Left lung (tissue), 10 donors: Measurements from ENCODE around the gene USF1. TPM values are rescaled to one million over a fixed set of nuclear protein-coding genes. Genes with fewer than 3 reads are reported as not detected.

Experiments used
- ATAC-seq: fragments of 200-7000 bp; cut with Tn5 transposase; one replicate; pipeline ENCODE4 v1.9.1; 2020; ENCODE audit warnings: moderate library complexity
- DNase-seq, 4 donors: peaks; one replicate each; pipeline ENCODE4 v3.0.0-alpha.2; 2013 to 2020
- H3K27ac ChIP-seq, 2 donors: fragments of 200-600 bp; sonication (generic) in 1 of 2; one replicate each; pipeline versions ENCODE4 v1.5.0 to v1.8.0; 2020 to 2021
- H3K27me3 ChIP-seq, 2 donors: fragments of 200-600 bp; sonication (generic) in 1 of 2; one replicate each; pipeline versions ENCODE4 v1.5.0 to v1.8.0; 2020 to 2021
- H3K36me3 ChIP-seq, 2 donors: fragments of 200-600 bp; sonication (generic) in 1 of 2; one replicate each; pipeline versions ENCODE4 v1.5.0 to v1.8.0; 2020 to 2021
- H3K4me1 ChIP-seq, 2 donors: fragments of 200-600 bp; one replicate each; pipeline ENCODE4 v1.8.0; 2021
- H3K4me3 ChIP-seq, 2 donors: fragments of 200-600 bp; sonication (generic) in 1 of 2; one replicate each; pipeline versions ENCODE4 v1.5.0 to v1.8.0; 2020 to 2021; ENCODE audit warnings: mild to moderate bottlenecking in 1 of 2
- H3K9me3 ChIP-seq, 2 donors: fragments of 200-600 bp; sonication (generic) in 1 of 2; one replicate each; pipeline versions ENCODE4 v1.5.0 to v1.8.0; 2020 to 2021
- intact Hi-C, 2 donors: fragments of 100-400 bp; cut with DNase I; formaldehyde crosslinking; loops; one replicate each; pipeline versions ENCODE4 v1.11.2 to v1.14.2; 2022
- polyA plus RNA-seq, 6 donors: library from polyadenylated mRNA; unstranded; fragments of 120-200 nt; gene quantifications; one replicate each; pipeline ENCODE4 v1.2.1, GENCODE V29; 2013; ENCODE audit not compliant: insufficient read length in 6 of 6
- total RNA-seq, 2 donors: library from RNA; stranded (reverse); fragmentation: NEBNext Ultra II Directional; extraction: Animal tissue kit (Norgen Biotek cat#: 25700); gene quantifications; one replicate each; pipeline ENCODE4 v1.2.1, GENCODE V29; 2021
- TF ChIP-seq, protein P1 (sequence below), 2 donors: fragments of 200-600 bp; sonication (generic) in 1 of 2; IDR thresholded peaks; one replicate each; pipeline versions ENCODE4 v1.5.0 to v1.8.0; 2021; ENCODE audit warnings: antibody characterized with exemption in 2 of 2
- donor health status: DM: no; HTN: yes; CAD: no.
- donor health status: DM: no; HTN: no; CAD: no.

USF1 gene
- total and polyA plus RNA-seq, 8 donors, result 56.1 to 75.4 (median 66.5) TPM

DNA sequence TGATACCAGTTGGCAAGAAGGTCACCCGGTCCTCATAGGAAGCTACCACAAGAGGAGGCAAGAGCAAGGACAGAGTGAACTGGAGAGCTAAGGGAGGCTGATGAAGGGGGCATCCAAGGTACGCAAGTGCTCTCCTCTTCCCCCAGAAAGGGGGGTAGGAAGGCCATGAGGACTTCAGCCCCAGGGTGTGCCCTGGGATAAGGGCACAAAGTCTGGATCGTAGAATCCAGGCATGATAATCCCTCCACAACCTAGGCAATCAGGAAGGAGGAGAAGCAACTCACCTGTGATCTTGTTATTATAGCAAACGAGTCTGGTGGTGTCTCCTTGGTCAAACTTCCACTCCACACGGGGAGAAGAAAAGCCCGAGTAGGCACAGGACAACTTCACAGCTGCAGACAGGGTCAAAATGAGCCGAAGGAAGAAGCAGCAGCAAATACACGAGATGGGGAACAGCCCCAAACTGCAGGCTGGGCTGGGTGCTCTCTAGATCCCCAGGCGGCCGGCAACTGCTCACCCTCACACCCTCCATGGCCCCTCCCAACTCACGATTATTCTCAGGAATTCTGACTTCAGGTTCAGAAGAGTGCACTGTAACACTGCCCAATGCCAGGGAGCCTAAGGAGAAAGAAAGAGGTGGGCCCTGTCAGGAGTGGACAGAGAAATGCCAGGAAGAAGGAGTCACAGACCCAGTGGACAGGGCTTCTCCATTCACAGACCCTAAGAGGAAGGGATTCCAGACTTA, 44.9 kb downstream of the USF1 start:
- H3K36me3 ChIP-seq, result peaks cover 3 to 40% of the 10 kb centered on the region in 2 donors

DNA sequence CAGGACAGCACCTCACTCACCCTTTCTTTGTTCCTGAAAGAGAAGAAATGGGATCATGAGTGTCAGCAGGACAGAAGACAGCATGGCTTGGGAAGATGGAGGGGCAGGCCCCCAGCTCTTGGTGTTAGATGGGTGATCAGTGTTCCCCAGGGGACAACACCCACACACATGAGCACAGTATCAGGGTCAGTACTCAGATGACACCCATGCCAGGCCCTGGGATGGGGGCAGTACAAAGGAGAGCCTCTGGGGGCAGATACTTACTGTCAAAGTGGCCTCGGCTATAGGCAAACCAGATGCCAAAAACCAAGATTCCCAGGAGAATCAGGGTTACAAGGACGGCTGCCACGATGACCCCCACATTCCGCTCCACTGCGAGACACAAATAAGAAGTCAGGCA, 46.4 kb downstream of the USF1 start:
- peaks cover 3 to 40% of the 10 kb centered on the region in 2 donors for H3K36me3 ChIP-seq
- intact Hi-C loops, result loop anchor here in 1 of 2 donors (5.0 kb wide), 1 partner anchor 98 kb away; the partner anchor contains the start of gene KLHDC9

More for the DNA sequence above, 44.9 kb downstream of the USF1 start:
- ATAC-seq (peak; percentile 36), DNase-seq (no peak)
- Histone ChIP-seq H3K27ac (no peak overlapping the region), H3K4me3 (no peak overlapping the region), H3K4me1 (peaks cover 0 to 57% of the 10 kb centered on the region in 2 donors), H3K9me3 (no peaks in the 10 kb centered on the region), H3K27me3 (no peaks in the 10 kb centered on the region)
- intact Hi-C loops, result no loop called here
- TF ChIP-seq, protein P1, sequence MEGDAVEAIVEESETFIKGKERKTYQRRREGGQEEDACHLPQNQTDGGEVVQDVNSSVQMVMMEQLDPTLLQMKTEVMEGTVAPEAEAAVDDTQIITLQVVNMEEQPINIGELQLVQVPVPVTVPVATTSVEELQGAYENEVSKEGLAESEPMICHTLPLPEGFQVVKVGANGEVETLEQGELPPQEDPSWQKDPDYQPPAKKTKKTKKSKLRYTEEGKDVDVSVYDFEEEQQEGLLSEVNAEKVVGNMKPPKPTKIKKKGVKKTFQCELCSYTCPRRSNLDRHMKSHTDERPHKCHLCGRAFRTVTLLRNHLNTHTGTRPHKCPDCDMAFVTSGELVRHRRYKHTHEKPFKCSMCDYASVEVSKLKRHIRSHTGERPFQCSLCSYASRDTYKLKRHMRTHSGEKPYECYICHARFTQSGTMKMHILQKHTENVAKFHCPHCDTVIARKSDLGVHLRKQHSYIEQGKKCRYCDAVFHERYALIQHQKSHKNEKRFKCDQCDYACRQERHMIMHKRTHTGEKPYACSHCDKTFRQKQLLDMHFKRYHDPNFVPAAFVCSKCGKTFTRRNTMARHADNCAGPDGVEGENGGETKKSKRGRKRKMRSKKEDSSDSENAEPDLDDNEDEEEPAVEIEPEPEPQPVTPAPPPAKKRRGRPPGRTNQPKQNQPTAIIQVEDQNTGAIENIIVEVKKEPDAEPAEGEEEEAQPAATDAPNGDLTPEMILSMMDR (IDR thresholded peaks at IDR 0.05), result no peak

GRCh38 chr1:160997323-160998038, 48.3 kb downstream of the USF1 start:
- no peaks in the 10 kb centered on the region for H3K9me3 ChIP-seq
- peaks cover 3 to 40% of the 10 kb centered on the region in 2 donors for H3K36me3 ChIP-seq
- peak; percentile 89 for ATAC-seq
- H3K4me1 ChIP-seq, result peaks cover 0 to 53% of the 10 kb centered on the region in 2 donors
- peak in 2 of 4 donors; percentile 66 to 69 for DNase-seq
- H3K27ac ChIP-seq, result peak overlapping the region; percentile 54 to 78
- no peaks in the 10 kb centered on the region for H3K27me3 ChIP-seq
- intact Hi-C loops, result loop anchor here in 1 of 2 donors (5.0 kb wide), 1 partner anchor 100 kb away; the partner anchor contains the start of gene KLHDC9
- H3K4me3 ChIP-seq, result no peak overlapping the region
- TF ChIP-seq, protein P1 (IDR thresholded peaks at IDR 0.05), result peak; percentile 53 to 71

More for the DNA sequence above, 46.4 kb downstream of the USF1 start:
- H3K27me3 ChIP-seq, result no peaks in the 10 kb centered on the region
- peaks cover 0 to 46% of the 10 kb centered on the region in 2 donors for H3K4me1 ChIP-seq
- H3K27ac ChIP-seq, result peak overlapping the region in 1 of 2 donors; percentile 5
- ATAC-seq, result no peak
- TF ChIP-seq, protein P1 (IDR thresholded peaks at IDR 0.05), result no peak
- no peaks in the 10 kb centered on the region for H3K9me3 ChIP-seq
- DNase-seq, result no peak
- H3K4me3 ChIP-seq, result no peak overlapping the region

GRCh38 chr1:160996178-160996577, 49.6 kb downstream of the USF1 start:
- Histone ChIP-seq H3K27me3 (no peaks in the 10 kb centered on the region), H3K4me1 (peaks cover 0 to 41% of the 10 kb centered on the region in 2 donors), H3K27ac (no peak overlapping the region), H3K36me3 (peaks cover 3 to 38% of the 10 kb centered on the region in 2 donors), H3K9me3 (no peaks in the 10 kb centered on the region), H3K4me3 (no peak overlapping the region)
- intact Hi-C loops, result loop anchor here in 1 of 2 donors (5.0 kb wide), 1 partner anchor 101 kb away; the partner anchor contains the start of gene KLHDC9
- TF ChIP-seq, protein P1 (IDR thresholded peaks at IDR 0.05), result no peak
- peak; percentile 20 for ATAC-seq
- DNase-seq, result no peak
